ENCODE measurements around the gene CHRNG.
"Not testable (repeated sequence)": the region's sequence is repeated elsewhere in the genome, so short reads cannot be mapped to it uniquely, and the experiment has no call there.

The CHRNG gene

GRCh38 chr2:232545511-232546375 lies 6.3 kb downstream of the CHRNG start:
- no peak for DNase-seq

- no peak for DNase-seq
Measured at GRCh38 chr2:232547991-232548390, 8.5 kb downstream of the CHRNG start.

DNA sequence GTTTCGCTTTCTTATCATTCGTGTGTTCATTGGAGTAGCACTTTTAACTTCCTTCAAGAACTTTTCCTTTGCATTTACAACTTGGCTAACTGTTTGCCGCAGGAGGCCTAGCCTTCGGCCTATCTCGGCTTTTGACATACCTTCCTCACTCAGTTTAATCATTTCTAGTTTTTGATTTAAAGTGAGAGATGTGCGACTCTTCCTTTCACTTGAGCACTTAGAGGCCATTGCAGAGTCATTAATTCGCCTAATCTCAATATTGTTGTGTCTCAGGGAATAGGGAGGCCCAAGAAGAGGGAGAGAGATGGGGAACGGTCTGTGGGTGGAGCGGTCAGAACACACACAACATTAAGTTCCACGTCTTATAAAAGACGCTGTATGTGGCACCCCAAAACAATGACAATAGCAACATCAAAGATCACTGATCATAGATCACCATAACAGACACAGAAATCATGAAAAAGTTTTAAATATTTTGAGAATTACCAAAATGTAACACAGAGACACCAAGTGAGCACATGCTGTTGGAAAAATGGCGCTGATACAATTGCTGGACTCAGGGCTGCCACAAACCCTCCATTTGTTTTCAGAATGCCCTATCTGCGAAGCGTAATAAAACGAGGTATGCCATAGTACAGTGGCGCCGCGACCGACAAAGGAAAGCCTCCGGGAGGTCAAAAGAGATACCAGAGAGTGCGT lies 10.3 kb downstream of the CHRNG start:
- no peak for DNase-seq

GRCh38 chr2:232550354-232551249 lies 11.1 kb downstream of the CHRNG start, which contains the start of the genes EIF4E2 and TIGD1:
EIF4E2 (plus strand) TSS chr2:232550689; CDS start chr2:232550725, 36 bp downstream.
TIGD1 (minus strand) TSS chr2:232550557; CDS start chr2:232549882, 675 bp downstream.
- DNase-seq, result peak; percentile 98

GRCh38 chr2:232551250-232551638 lies 11.8 kb downstream of the CHRNG start:
- no peak for DNase-seq

DNA sequence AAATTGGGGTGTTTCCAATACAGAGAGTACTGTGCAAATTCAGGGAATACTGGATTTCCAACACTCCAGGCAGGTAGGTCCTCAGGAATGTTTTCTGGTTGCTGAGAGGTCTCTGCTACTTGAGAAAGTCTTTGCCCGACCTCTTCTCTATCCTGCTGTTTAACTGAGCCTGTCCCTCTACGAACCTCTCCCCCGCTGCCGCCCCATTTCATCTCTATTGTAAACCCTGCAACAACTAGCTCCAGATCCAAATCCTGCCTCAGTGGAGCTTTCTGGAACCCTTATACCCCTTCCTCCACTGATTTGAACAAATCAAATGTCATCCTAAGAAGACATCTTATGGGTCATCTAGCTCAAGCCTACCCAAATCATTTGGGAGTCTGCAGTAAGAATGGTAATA lies 12.3 kb downstream of the CHRNG start:
- DNase-seq, result no peak

DNA sequence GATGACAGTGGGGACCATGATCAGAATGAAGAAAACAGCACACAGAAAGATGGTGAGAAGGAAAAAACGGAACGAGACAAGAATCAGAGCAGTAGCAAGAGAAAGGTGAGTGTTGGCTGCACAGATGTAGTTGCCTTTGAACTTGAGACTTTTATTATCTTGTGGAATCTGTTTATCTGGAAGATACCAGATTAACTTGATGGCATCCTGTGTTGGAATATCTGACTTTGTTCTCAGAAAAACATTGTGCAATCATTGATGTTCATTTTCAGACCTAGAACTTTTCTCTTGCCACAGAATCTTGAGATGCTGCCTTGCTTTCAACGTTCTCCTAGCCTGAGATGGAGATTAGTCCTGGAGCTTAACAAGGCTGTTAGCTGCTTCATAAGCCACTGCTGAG lies 16.9 kb downstream of the CHRNG start:
- DNase-seq, result no peak

- no peak for DNase-seq
Measured at GRCh38 chr2:232562515-232563151, 23.1 kb downstream of the CHRNG start.

GRCh38 chr2:232563580-232563979 lies 24.1 kb downstream of the CHRNG start:
- DNase-seq, result no peak

DNA sequence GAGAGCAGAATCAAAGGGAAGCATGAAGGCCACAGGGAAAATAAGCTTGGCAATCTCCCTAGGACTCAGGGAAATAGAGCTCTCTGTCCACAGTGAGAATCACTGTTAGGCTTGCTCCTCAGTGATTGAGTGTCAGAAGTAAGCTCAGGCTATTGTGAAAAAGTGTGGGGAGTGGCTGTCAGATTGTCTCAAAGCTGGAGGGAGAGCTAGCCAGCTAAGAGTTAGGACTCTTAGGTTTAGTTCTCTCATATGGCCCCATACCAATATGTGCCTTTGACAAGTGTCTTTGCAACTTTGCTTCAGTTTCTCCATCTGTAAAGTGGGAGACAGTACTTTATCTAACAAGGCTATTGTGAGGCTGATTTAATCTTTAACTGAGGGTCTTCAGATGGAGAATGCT lies 28.2 kb downstream of the CHRNG start:
- DNase-seq, result no peak

GRCh38 chr2:232568161-232568560 lies 28.7 kb downstream of the CHRNG start:
- DNase-seq, result no peak

GRCh38 chr2:232569541-232569940 lies 30.0 kb downstream of the CHRNG start:
- DNase-seq, result no peak

DNA sequence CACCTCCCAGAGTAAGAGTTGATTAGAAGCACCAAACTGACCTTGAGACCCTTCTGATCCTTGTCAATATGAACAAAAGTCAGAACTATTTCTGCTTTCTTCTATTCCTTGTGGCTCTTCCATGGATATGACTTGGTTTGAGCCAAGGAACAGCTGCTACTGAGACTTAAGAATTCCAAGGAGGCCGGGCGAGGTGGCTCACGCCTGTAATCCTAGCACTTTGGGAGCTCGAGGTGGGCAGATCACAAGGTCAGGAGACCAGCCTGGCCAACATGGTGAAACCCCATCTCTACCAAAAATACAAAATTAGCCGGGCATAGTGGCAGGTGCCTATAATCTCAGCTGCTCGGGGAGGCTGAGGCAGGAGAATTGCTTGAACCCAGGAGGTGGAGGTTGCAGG lies 31.0 kb downstream of the CHRNG start:
- not testable (repeated sequence) for DNase-seq

GRCh38 chr2:232571026-232571474 lies 31.6 kb downstream of the CHRNG start:
- no peak for DNase-seq

GRCh38 chr2:232573042-232573441 lies 33.5 kb downstream of the CHRNG start:
- DNase-seq, result no peak

DNA sequence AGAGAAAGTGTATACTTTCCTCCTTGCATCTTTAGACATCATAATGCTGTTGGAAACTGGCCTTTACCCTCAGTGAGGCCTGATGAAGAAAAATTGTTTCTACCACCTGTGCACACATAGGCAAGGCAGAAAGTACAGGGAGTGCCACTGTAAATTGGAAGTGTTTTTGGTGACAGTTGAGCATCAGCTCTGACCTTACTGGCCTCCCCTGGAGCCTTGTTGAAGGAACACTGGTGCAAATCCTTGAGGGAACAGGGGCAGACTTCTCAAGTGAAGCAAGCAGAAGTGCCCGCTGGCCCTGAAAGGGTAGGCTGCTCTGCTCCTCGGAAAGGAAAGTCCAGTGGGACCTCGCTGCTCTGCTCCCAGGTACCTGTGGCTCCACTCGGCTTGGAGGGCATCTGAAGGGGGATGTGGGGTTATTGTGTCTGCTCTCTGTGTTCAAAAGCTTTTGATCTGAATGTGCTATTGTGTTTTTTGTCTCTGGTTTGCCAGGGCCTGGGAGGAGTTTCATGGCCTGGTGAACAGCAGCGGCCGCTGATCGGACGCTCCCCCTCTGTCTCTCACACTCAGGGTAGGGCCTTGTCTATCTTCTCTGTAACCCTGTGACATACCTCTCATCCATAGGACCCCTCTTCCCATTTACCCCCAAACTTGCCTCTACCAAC lies 34.4 kb downstream of the CHRNG start:
- no peak for DNase-seq

DNA sequence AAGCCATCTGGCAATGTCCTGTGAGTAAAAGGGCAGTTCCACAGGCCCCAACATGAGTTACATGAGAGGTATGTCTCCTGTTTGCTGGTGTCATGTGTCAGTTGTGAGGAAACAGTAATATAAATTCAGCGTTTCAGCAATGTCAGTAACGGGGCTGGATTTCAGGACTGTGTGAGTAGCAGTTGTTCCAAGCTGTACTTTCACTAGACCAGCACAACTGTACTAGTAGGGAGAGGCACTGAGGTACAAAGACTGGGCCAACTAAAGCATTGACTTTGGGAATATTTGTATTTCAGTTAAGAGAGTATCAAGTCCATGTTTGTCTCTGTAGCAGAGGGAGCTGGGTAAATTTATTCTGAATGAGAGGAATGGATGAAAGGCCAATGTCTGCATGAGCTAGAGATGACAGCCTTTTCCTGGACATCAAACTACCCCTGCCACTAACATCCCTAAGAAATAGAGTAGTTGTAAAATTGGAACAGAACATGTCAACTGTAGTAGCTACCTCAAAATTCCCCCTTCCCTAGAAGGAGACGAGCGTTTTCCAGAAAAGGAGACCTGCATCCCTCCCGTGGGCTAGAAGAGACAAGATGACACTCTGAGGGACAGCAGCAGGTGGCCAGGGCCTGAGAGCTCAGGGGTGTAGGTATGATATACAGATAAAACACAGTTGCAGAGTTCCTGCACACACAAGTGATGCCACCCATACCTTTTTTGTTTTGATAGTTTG lies 35.3 kb downstream of the CHRNG start:
- no peak for DNase-seq

DNA sequence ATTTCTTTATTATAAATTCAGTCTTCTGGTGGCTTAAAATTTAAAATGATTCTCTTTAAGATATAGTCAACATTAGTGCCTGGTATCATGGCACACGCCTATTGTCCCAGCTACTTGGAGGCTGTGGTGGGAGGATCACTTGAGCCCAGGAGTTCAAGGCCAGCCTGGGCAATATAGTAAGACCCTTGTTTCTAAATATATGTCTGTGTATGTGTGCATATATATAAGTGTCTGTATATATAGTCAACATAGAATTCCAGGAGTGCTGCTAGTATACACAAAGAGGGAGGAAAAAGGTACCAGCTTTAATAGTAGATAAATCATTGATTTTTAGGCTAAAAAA lies 35.9 kb downstream of the CHRNG start:
- no peak for DNase-seq

DNA sequence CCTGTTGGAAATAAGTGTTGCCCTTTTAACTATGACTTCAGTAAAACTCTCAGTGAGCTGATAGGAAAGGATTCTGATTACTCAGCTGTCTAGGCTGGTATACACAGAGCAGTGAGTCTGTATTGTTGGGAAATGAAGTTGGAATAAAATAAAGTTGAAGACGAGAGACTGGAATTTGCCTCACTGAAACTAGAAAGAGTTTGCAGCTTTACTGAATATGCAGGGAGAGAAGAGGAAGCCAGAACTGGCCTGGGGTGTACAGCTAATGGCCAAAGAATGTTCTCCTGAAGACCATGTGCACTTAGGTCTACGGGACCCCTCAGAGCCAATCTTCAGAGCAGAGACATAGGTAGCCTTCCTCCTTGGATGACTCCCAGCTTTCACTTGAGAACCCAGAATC lies 37.5 kb downstream of the CHRNG start:
- peak; percentile 71 for DNase-seq

DNA sequence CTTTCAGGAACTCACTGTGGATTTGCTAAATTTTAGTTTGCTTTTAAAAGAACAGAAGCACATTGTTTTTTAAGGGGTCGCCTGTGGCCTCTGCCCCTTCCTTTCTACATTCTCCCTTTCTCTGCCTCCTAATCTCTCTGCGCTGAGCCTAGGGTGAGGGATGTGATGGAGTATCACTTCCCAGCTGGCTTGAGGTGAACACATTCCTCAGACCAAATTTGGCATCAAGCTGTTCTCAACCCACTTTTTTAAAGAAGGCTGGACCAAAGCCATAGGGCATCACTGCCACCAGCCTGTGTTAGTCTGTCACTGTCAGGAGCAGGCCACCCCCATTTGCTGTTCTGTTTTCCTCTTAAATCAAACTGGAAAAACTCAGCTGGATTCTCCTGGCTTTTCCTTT lies 38.3 kb downstream of the CHRNG start:
- no peak for DNase-seq

GRCh38 chr2:232578626-232579025 lies 39.1 kb downstream of the CHRNG start:
- no peak for DNase-seq

GRCh38 chr2:232580648-232580981 lies 41.1 kb downstream of the CHRNG start:
- no peak for DNase-seq
